Heart right ventricle (tissue), 16 donors: ENCODE results near the gene ALLC. TPM values are rescaled to one million over a fixed set of nuclear protein-coding genes. Genes with fewer than 3 reads are reported as not detected.

ENCODE experiments used
- ATAC-seq, 8 donors: fragments of 200-7000 bp; cut with Tn5 transposase; one replicate each; pipeline ENCODE4 v1.9.1; 2020; ENCODE audit warnings: mild to moderate bottlenecking in 8 of 8, moderate library complexity in 8 of 8, moderate number of reproducible peaks in 1 of 8
- DNase-seq, 2 donors: peaks; one replicate each; pipeline ENCODE4 v3.0.0-alpha.2; 2020
- H3K27ac ChIP-seq, 10 donors: fragments of 200-600 bp; sonication (generic) in 2 of 10; one replicate each; pipeline versions ENCODE4 v1.5.0 to v1.8.0; 2020 to 2022; ENCODE audit warnings: mild to moderate bottlenecking in 3 of 10
- H3K27me3 ChIP-seq, 7 donors: fragments of 200-600 bp; one replicate each; pipeline ENCODE4 v1.8.0; 2021 to 2022; ENCODE audit warnings: mild to moderate bottlenecking in 2 of 7
- H3K36me3 ChIP-seq, 9 donors: fragments of 200-600 bp; sonication (generic) in 1 of 9; one replicate each; pipeline versions ENCODE4 v1.5.0 to v1.8.0; 2020 to 2022; ENCODE audit warnings: mild to moderate bottlenecking in 2 of 9
- H3K4me1 ChIP-seq, 9 donors: fragments of 200-600 bp; sonication (generic) in 1 of 9; one replicate each; pipeline versions ENCODE4 v1.5.0 to v1.8.0; 2020 to 2022; ENCODE audit warnings: mild to moderate bottlenecking in 4 of 9
- H3K4me3 ChIP-seq, 10 donors: fragments of 200-600 bp; sonication (generic) in 2 of 10; one replicate each; pipeline versions ENCODE4 v1.5.0 to v1.8.0; 2020 to 2022; ENCODE audit warnings: mild to moderate bottlenecking in 7 of 10, moderate library complexity in 2 of 10
- H3K9me3 ChIP-seq, 11 donors: fragments of 200-600 bp in 10 of 11; sonication (generic) in 2 of 11; one replicate each; pipeline versions ENCODE4 v1.5.0 to v1.8.0; 2013 to 2022; ENCODE audit warnings: mild to moderate bottlenecking in 2 of 11, control low read depth in 1 of 11, moderate library complexity in 1 of 11
- WGBS, 2 donors: extraction: QIAGEN DNeasy Blood & Tissue Kit; methylation state at CpG; one replicate each; pipeline ENCODE4 v1.1.7; 2013; ENCODE audit warnings: inconsistent platforms in 1 of 2; 5-methylcytosine and 5-hydroxymethylcytosine counted together
- intact Hi-C, 10 donors: fragments of 100-400 bp; cut with DNase I; formaldehyde crosslinking; loops; one replicate each; pipeline versions ENCODE4 v1.11.1 to v1.14.2; 2022
- polyA plus RNA-seq, 2 donors: library from polyadenylated mRNA; stranded (reverse); fragments of 200-250 nt; gene quantifications; one replicate each; pipeline ENCODE4 v1.2.3, GENCODE V29; 2013
- total RNA-seq, 10 donors: library from RNA; stranded (reverse); fragmentation: NEBNext Ultra II Directional in 3 of 10; extraction: Animal tissue kit (Norgen Biotek cat#: 25700) in 3 of 10; gene quantifications; one replicate each; pipeline versions ENCODE4 v1.2.1 to v1.2.4, GENCODE V29; 2021 to 2023
- TF ChIP-seq, protein P1 (sequence below), 9 donors: fragments of 200-600 bp; sonication (generic) in 2 of 9; IDR thresholded peaks; one replicate each; pipeline versions ENCODE4 v1.5.0 to v1.8.0; 2021 to 2022; ENCODE audit warnings: antibody characterized with exemption in 9 of 9, mild to moderate bottlenecking in 5 of 9, moderate library complexity in 1 of 9
- donor health status: Arrhythmogenic right ventricular cardiomyopathy.
- donor health status: ischemic (EF 13 %, LVEDD 7.1; RV severe dilation, severe dysfunction).
- donor health status: healthy with polysubstance abuse.
- donor health status: DM: no; HTN: yes; CAD: no.
- donor health status: DM: no; HTN: no; CAD: no.
- donor health status: ischemic (EF 25% LVEDD 6.9; RV normal size, moderate dysfunction).
- donor health status: ischemic (EF 25% LVEDD 5.7; RV mildly dilated, moderate dysfunction).
- donor health status: healthy.
- donor health status: DM: yes; HTN: yes; CAD: no.
- donor health status: Ischemic cardiomyopathy.
- donor health status: ischemic (EF 35%, LVEDD 5.7; RV mildly dilated, moderate dysfunction).
- donor health status: nonischemic (EF 11% LVEDD 7.7; RV severe dilation, severe dysfunction).
- donor health status: DM: yes; HTN: yes; CAD: no.
- donor health status: PGD.
- donor health status: ischemic (EF 29% LVEDD 5.4; RV normal size, mild dysfunction).
- donor health status: nonischemic (EF 23%, LVEDD 6.1; RV moderate dilation, normal function).

Gene ALLC
- total and polyA plus RNA-seq, 12 donors = 0.59 TPM; not detected in 11

DNA sequence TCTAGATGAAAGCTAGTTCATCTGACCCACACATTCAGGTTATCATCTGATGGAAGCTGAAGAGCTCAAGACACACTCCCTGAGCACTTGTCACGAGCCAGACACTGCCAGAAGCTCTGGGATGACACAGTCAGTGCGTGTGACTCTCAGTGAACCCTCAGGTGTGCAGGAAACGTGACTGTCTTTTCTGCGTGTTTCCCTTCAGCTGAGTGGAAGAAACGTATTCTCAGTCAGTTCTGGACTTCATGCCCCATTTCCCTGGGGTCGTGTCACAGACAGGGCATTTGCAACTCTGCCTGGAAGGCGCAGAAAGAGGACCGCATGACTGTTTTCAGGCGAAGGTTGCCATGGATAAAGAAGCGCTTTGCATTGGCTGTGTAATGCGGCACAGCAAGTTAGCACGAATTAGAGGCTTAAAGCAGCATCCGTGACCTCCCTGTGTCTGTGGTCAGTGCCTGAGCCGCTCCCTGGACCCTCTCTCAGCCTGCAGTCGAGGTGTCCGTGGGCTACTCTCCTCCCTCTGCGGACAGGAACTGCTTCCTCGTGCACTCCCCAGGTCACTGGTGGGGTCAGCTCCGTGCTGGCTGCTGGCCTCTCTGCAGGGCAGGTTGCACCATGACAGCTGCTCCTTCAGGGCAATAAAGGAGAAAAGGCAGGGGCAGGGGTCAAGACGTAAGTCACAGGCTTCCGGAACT is 3.3 kb upstream of the ALLC start:
- no peak for DNase-seq
- Histone ChIP-seq H3K27me3 (peaks cover 0 to 15% (median 0%) of the 10 kb centered on the region in 7 donors), H3K36me3 (no peaks in the 10 kb centered on the region), H3K4me1 (peaks cover 2 to 41% (median 24%) of the 10 kb centered on the region in 9 donors), H3K4me3 (no peak overlapping the region), H3K27ac (no peak overlapping the region), H3K9me3 (peaks cover 0 to 4% (median 0%) of the 10 kb centered on the region in 11 donors)
- TF ChIP-seq, protein P1, sequence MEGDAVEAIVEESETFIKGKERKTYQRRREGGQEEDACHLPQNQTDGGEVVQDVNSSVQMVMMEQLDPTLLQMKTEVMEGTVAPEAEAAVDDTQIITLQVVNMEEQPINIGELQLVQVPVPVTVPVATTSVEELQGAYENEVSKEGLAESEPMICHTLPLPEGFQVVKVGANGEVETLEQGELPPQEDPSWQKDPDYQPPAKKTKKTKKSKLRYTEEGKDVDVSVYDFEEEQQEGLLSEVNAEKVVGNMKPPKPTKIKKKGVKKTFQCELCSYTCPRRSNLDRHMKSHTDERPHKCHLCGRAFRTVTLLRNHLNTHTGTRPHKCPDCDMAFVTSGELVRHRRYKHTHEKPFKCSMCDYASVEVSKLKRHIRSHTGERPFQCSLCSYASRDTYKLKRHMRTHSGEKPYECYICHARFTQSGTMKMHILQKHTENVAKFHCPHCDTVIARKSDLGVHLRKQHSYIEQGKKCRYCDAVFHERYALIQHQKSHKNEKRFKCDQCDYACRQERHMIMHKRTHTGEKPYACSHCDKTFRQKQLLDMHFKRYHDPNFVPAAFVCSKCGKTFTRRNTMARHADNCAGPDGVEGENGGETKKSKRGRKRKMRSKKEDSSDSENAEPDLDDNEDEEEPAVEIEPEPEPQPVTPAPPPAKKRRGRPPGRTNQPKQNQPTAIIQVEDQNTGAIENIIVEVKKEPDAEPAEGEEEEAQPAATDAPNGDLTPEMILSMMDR (IDR thresholded peaks at IDR 0.05) = no peak
- 77 to 83% methylated on average over 21 of the region's 21 CpGs for WGBS, 2 donors
- ATAC-seq = no peak
- intact Hi-C loops = loop anchor here in 8 of 10 donors (5.0 to 10.0 kb wide), 8 partner anchors 57 to 1530 kb away; partner anchors contain the start of genes COLEC11 (in 3 of the 8) and RPS7 (in 3 of the 8)

DNA sequence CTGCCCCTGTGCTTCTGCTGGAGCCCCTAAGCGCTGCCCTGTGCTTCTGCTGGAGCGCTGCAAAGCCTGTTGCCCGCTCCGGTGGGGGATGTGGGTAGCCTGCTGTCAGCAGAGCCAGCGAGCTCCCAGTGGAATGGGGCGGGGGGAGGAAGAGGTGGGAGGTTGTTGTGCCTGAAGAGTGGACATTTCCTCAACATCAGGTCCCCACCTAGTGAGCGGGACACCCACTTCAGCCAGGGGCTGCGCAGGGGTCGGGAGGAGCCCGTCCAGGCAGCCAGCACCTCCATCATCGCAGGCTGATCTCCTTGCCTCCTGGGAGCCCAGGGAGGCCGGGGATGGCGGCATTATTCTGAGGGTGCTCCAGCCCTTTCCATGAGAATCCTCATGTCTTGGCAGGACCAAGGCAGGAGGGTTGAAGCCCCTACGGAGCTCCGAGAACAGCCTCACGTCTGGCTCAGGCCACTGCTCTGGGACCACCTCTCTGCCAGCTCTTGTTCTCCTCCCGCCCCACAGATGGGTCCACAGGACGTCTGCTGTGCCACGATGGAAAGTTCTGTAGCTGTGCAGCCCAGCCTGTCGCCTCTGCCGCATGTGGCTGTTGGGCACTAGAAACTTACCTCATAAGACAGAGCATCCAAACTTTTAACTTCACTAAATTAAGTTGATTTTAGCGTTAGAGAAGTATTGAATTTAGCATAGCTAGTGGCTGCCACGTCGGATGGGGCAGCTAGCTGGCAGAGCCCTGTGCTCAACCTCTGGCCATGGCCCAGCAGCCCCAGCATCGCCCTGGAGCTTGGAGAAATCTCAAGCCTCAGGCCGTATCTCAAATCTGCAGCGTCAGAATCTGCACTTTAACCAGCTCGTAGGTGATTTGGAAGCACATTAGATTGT is 1.9 kb upstream of the ALLC start:
- Histone ChIP-seq H3K4me3 (no peak overlapping the region), H3K9me3 (peaks cover 0 to 4% (median 0%) of the 10 kb centered on the region in 11 donors), H3K27me3 (peaks cover 0 to 15% (median 0%) of the 10 kb centered on the region in 7 donors), H3K4me1 (peaks cover 2 to 41% (median 21%) of the 10 kb centered on the region in 9 donors), H3K27ac (no peak overlapping the region), H3K36me3 (no peaks in the 10 kb centered on the region)
- ATAC-seq (peak in 1 of 8 donors; percentile 6), DNase-seq (no peak)
- intact Hi-C loops = loop anchor here in 4 of 10 donors (5.0 to 10.0 kb wide), 5 partner anchors 71 to 1531 kb away; partner anchors contain the start of gene RPS7 (in 2 of the 4)
- TF ChIP-seq, protein P1 (IDR thresholded peaks at IDR 0.05) = no peak
- WGBS, 2 donors = 73 to 76% methylated on average over 28 of the region's 28 CpGs

DNA sequence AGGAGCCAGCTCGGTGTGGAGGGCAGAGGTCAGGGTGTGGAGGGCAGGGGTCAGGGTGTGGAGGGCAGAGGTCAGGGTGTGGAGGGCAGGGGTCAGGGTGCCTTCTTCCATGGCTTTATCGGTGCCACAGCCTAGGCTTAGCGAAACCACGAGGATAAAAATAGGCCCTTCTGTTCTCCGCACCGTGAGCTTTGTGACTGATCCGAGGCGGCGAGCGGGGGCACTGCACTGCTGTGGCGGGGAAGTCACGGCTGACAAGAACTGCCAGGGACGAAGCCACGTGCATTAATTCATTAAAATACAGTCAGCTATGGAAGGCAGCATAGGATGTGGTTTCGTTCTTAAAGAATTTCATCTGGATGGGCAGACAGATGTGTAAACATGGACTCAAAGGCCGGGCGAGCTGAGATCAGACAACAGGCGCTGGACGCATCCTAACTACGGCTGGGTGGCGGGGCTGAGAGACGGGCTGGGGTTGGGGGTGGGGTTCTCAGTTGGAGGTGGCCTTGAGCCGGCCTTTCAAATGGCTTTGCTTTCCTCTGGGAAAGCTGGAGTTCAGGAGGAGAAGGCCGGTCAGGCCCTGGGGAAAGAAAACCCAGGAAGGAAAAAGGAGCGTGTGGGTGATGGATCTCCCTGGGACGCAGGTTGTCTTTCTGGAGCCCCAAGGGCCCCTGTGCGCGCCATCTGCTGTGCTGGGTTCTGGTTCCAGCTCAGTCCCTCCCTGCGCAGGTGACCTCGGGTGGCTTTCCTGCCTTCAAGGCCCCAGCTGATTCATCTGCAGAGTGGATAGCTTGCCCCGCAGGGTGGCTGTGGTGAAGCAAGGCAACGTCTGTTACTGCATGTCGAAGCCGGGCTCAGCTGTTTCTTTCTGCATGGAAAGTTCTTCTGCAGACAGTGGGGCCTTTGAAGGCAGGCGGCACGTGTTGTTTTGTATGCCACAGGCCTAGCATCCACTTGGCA is 958 bp upstream of the ALLC start:
- Histone ChIP-seq H3K4me3 (no peak overlapping the region), H3K27me3 (peaks cover 0 to 7% (median 0%) of the 10 kb centered on the region in 7 donors), H3K36me3 (no peaks in the 10 kb centered on the region), H3K4me1 (peaks cover 2 to 34% (median 15%) of the 10 kb centered on the region in 9 donors), H3K9me3 (peaks cover 0 to 4% (median 0%) of the 10 kb centered on the region in 11 donors), H3K27ac (no peak overlapping the region)
- TF ChIP-seq, protein P1 (IDR thresholded peaks at IDR 0.05) = peak in 1 of 9 donors; percentile 27
- DNase-seq (no peak), ATAC-seq (peak in 3 of 8 donors; percentile 14 to 41 (median 20))
- 63 to 65% methylated on average over 36 of the region's 36 CpGs for WGBS, 2 donors
- intact Hi-C loops = loop anchor here in 4 of 10 donors (5.0 to 10.0 kb wide), 5 partner anchors 72 to 1532 kb away; partner anchors contain the start of gene RPS7 (in 2 of the 4)
